Glomerular visceral epithelial cell (primary cell): ENCODE measurements around the gene PEPD.
A peak's percentile ranks its signal among the peaks of the same experiment; 100 is the strongest.

Experiments
- DNase-seq: peaks from one replicate; pipeline ENCODE4 v3.0.0-alpha.2; 2016; ENCODE audit errors: extremely low spot score

The PEPD gene

DNA sequence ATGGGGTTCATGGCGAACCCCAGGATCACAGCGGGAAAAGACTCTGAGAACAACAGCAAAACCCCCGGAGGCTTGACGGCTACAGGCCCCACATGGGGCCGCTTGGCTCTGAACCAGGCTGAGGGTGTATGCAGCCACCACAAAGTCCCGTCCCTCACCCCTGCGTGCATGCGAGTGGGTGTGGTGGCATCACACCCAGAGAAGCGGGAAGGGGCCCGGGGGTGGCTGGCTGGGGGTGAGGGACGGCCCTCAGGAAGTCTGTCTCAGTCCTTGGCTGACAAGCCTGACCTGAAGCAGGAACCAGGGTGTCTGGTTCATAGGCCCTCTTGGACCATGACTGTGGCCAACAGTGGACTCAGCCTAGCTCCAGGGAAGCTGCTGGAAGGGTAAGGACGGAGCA lies 113.9 kb downstream of the PEPD start:
- no peak for DNase-seq

- no peak for DNase-seq
These were observed 114.4 kb downstream of the PEPD start for GRCh38 chr19:33407140-33407551.

DNA sequence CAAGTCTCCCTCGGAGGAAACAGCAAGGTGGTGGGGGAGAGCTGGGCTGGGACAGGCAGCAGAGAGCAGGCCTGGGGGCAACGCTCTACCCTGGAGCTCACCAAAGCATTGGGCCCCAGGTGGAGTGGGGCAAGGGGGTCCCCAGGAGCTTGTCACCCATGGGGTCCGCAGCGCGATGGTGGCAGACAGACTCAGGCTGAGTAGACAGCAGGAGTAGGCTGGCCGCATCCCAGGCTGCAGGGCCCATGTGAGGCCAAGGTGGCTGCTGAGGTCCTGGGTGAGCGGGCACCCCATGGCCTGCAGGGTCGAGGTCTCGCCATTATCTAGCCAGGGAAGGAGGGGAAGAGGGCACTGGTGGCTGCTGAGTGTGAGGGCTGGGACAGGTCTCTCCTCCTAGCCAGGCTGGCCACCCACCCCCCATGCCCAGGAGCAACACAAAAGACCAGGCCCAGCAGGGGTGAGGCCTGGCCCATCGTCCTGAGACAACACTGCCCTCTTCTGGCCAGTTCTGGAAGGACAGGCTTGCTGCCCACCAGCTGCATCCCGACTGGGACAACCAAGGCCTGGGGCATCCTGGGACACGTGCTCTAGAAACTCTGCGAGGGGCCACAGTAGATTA lies 115.0 kb downstream of the PEPD start:
- DNase-seq = peak; percentile 62

DNA sequence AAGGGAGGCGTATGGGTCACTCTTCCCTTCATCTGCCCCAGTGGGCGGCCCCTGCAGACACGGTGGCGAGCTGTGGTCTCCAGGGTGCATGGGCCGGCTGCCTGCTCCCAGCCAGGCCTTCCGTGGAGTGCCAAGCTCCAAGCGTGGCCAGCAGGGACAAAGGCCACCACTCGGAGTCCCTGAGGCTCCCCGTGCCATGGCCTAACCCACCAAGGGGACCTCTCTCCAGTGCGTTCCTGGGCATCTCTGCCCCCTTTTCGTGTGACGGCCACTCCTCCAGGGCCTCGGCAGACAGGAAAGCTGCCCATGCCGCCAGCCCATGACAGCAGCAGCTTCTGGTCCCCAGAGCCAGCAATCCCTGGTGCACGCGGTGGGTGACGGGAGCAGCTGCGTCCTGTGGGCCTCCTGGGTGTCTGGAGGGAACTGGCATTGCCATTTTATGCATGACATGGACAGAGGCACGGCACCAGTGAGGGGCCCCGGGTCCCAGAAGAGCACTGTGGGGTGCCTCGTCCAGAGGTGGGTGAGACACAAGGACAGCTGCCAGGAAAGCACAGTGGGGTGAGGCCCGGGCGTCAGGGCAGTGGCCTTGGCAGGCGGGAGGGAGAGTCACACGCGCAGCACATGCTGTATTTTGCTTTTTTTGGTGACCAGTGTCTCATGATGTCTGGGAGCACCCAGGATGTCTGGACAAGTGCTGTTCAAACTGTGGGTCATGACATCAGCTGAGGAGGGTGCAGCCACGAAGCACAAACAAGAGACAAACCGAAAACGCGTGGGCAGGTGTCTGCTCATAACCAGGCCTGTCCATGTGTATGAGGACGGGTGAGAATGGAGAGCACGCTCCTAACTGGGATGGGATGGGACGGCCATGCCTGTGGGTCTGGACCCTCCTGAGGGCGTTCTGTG lies 115.8 kb downstream of the PEPD start:
- no peak for DNase-seq

- no peak for DNase-seq
These were observed 116.4 kb downstream of the PEPD start for GRCh38 chr19:33405254-33405552.

- DNase-seq = no peak
These were observed 116.9 kb downstream of the PEPD start for GRCh38 chr19:33404506-33405253.

GRCh38 chr19:33403973-33404304 lies 117.7 kb downstream of the PEPD start:
- no peak for DNase-seq

GRCh38 chr19:33403221-33403972 lies 118.2 kb downstream of the PEPD start:
- DNase-seq = no peak

DNA sequence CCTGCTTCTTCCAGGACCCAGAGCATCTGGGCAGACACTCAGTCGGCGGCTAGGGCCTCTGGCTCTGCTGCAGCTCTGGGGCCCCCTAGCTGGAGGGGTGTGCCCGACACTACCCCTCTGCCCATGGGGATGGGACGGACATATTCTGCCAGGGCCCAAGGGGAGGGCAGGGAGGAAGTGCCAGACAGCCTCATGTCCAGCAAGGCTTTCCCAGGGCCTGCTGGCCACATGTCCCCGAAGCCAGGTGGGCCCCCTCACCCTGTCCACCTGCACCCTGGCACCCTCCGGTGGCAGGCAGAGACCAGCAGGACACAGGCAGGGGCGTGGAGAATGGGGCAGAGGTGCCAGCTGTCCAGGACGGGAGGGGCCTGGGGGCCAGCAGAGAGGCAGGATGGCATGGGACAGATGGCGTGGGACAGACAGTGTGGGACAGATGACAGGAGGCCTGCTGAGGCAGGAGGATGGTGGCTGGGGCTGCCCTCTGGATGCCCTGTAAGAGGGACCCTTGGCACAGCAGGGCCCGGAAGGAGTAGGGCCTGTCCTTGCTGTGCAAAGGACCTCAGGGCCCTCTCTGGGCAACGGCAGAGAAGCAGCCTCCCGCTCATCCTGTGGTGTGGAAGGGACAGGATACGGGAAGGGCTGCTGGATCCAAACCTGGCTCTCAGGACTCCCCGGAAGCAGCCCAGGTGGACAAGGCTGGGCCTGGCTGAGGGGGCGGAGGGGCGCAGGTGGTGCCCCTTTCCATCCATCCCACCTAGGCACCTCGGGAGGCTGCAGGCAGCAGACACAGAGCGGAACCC lies 119.0 kb downstream of the PEPD start:
- no peak for DNase-seq

GRCh38 chr19:33401683-33402420 lies 119.7 kb downstream of the PEPD start:
- DNase-seq = no peak

GRCh38 chr19:33400856-33401682 lies 120.5 kb downstream of the PEPD start:
- no peak for DNase-seq

DNA sequence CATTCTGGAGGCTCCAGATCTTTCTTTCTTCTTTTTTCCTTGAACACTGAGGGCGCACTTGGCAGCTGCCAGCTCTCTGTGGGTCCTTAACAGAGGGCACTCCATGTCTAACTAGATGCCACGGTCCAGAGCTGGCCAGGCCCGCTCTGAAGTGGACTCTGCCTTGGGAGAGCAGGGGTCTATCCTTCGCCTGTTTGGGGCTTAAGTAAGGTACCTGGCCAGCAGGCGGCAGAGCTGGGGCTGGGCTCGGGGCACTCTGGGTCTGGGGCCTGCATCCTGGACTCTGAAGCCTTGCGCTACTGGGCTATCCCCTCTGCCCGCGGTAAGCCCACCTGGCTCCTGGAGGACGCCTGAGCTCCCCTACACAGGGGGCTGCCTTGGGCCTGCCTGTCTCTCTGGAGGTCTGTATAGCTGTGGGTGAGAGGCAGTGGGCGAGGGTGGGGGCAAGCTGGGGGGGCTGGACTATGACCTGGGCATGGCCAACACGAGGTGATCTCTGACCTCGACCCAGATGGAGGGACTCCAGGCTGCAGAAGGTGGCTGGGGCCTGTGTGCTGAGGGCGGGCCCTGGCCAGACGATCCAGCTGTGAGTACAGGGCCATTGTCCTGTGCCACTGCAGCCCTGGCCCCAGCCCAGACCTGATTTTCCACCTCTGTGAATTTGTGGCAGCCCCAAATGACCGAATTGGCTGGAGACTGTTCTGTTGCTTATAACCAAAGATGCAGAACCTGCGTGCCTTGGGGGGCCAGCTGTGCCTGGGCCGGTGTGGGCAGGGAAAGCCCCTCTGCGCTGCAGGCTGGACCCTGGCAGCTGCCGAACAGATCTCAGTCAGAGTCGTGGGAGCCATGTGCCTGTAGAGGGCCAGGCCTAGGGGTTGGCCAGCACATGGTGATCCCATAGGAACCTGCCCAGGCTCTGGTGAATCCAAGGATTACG lies 121.6 kb downstream of the PEPD start:
- no peak for DNase-seq

DNA sequence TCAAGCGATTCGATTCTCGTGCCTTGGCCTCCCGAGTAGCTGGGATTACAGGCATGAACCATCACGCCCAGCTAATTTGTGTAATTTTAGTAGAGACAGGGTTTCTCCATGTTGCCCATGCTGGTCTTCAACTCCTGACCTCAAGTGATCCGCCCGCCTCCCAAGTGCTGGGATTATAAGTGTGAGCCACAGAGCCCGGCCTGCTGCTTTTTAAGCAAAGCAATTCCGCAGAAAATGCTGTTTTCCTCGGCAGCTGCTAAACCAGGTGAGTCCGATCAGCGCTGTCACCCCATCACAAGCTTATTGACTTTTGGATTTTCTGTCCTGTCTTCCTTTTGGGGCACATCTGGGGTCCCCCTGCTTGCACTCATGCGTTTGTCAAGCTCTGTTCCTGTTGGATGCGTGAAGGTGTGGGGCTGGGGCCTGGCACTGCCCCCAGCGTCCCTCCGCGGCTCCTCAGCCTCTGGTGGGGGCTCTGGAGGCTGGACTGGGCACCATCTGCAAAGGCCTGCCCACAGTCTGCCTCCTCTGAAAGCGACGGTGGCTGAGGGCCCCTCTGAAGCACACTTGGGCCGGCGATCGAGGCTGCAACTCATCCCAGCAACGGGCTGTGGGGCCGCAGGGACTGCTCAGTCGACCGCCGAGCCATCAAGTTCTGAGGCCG lies 122.4 kb downstream of the PEPD start:
- no peak for DNase-seq

- DNase-seq = no peak
These were observed 123.1 kb downstream of the PEPD start for GRCh38 chr19:33398361-33399060.

DNA sequence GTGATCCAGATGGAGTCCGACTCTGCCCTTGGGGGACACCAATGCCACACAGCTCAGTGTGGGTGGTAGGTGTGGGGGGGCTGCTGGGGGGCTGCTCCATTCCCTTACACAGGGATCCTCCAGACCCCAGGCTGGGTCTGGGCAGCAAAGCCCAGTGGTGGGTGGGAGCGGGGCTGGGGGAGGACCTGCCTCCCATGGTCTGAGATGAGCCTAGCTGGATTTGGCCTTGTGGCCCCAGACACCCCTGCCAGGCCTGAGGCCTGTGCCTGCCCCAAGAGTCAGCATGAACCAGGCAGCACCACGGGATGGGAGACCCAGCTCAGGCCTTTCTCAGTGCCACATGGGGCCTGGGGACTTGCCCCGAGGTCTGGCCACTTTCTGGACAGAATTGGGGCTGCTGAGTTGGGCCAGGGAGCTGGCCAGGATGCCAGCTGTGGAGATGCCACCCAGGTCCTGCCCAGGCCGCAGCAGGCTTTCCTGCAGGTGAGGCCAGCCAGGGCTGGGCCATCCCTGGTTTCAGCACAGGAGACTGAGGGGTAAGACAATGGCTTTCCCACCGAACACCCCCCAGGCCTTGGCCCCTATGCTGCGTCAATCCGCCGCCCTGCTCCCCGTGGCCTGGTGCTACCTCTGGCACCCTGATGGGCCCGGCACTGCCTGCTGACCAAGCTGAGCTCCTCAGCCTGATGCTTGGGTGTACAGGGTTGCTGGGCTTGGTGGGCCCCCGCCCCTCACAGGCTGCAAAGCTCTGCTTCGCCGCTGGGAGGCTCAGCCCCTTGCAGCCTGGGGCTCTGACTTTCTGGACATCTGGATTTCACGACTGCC lies 123.8 kb downstream of the PEPD start:
- no peak for DNase-seq

DNA sequence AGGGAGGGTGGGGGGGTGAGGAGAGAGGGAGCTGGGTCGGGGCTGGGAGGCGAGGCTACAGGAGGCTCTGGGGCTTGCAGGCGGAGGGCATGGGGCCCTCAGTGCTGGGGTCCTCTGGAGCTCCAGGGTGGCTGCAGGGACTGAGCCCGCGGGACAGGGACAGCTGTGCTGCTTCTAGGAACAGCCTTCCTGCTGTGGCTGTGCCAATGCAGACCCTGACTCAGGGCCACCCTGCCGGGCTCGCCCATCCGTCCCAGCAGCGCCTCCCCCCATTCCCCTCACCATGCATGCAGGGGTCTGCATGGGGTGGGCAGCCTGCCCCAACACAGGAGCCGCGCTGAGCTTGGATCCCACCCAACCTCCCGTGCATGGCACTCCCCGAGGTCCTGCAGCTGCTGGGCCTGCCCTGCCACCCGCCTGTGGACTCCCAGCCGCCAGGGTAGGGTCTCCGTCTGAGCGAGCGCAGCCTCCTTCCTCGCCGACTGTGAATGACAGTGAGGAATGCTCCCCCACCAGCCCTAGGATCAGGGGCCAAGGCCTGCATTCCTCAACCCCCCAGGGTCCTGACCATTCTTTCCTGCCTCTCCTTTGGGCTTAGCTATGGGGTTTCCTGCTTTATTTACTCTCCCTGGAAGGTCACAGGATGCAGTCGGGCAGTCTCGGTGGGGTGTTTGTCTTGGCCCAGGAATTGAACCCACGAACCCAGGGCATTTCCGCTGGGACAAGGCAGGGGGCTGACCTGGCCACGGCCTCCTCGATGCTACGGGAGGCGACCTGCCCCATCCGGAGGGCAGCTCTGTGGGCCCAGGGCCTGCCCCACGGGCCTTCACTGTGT lies 124.7 kb downstream of the PEPD start:
- peak; percentile 24 for DNase-seq
